Measurements from ENCODE around the gene TBL1X.

DNA sequence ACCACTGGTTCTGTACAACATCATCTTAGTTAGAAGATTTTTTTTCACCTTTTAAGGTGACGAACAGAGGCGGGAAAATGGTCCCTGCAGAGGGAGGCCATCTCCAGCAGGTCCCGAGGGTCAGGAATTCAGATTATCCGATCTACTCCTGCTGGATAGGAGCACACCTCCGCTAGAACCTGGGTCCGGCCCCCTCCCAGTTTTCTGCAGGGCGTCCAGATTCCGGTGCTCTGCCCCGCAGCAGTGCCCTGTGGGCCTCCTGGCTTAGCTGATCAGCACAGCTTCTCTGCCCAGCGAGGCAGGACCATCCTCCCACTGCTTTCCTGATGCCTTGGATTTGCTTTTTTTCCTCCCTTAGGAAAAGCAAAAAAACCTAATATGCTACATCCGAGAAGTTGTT is 2.3 kb downstream of the TBL1X start:
- TF ChIP-seq POLR2A (IDR thresholded peaks at IDR 0.05): no peak
- TF ChIP-seq, protein P1, sequence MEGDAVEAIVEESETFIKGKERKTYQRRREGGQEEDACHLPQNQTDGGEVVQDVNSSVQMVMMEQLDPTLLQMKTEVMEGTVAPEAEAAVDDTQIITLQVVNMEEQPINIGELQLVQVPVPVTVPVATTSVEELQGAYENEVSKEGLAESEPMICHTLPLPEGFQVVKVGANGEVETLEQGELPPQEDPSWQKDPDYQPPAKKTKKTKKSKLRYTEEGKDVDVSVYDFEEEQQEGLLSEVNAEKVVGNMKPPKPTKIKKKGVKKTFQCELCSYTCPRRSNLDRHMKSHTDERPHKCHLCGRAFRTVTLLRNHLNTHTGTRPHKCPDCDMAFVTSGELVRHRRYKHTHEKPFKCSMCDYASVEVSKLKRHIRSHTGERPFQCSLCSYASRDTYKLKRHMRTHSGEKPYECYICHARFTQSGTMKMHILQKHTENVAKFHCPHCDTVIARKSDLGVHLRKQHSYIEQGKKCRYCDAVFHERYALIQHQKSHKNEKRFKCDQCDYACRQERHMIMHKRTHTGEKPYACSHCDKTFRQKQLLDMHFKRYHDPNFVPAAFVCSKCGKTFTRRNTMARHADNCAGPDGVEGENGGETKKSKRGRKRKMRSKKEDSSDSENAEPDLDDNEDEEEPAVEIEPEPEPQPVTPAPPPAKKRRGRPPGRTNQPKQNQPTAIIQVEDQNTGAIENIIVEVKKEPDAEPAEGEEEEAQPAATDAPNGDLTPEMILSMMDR (IDR thresholded peaks at IDR 0.05): no peak
